Lung (tissue), 12 donors: ENCODE data around the gene TPRN. TPM values are rescaled to one million over a fixed set of nuclear protein-coding genes. Genes with fewer than 3 reads are reported as not detected.

ENCODE experiments used
- ATAC-seq: fragments of 200-7000 bp; cut with Tn5 transposase; one replicate; pipeline ENCODE4 v1.9.1; 2020; ENCODE audit warnings: moderate number of reproducible peaks; ENCODE audit not compliant: insufficient read depth, low FRiP score
- DNase-seq, 3 donors: peaks; one replicate each; pipeline ENCODE4 v3.0.0-alpha.2; 2013 to 2017
- H3K27ac ChIP-seq, 2 donors: one replicate each; pipeline ENCODE4 v1.5.1; 2013; ENCODE audit warnings: mild to moderate bottlenecking in 2 of 2, moderate library complexity in 2 of 2, control low read depth in 1 of 2, inconsistent platforms in 1 of 2, low read depth in 1 of 2, low read length in 1 of 2
- H3K27me3 ChIP-seq, 3 donors: one replicate each; pipeline ENCODE4 v1.5.1; 2013; ENCODE audit warnings: low read length in 2 of 3; ENCODE audit not compliant: control insufficient read depth in 3 of 3, insufficient read depth in 3 of 3
- H3K36me3 ChIP-seq, 4 donors: one replicate each; pipeline ENCODE4 v1.5.1; 2013; ENCODE audit warnings: low read length in 4 of 4, mild to moderate bottlenecking in 1 of 4, moderate library complexity in 1 of 4; ENCODE audit not compliant: control insufficient read depth in 4 of 4, insufficient read depth in 4 of 4
- H3K4me1 ChIP-seq, 5 donors: one replicate each; pipeline ENCODE4 v1.5.1; 2013; ENCODE audit warnings: low read length in 5 of 5, mild to moderate bottlenecking in 2 of 5, moderate library complexity in 1 of 5; ENCODE audit not compliant: control insufficient read depth in 5 of 5, insufficient read depth in 5 of 5
- H3K4me3 ChIP-seq: one replicate; pipeline ENCODE4 v1.5.1; 2013; ENCODE audit warnings: mild to moderate bottlenecking, control low read depth, moderate library complexity
- H3K9ac ChIP-seq, 2 donors: one replicate each; pipeline ENCODE4 v1.5.1; 2013; ENCODE audit warnings: low read length in 2 of 2, control low read depth in 1 of 2; ENCODE audit not compliant: insufficient read depth in 1 of 2
- H3K9me3 ChIP-seq, 4 donors: one replicate each; pipeline ENCODE4 v1.5.1; 2013; ENCODE audit warnings: low read length in 3 of 4, mild to moderate bottlenecking in 1 of 4, moderate library complexity in 1 of 4; ENCODE audit not compliant: control insufficient read depth in 4 of 4, insufficient read depth in 3 of 4
- CTCF ChIP-seq: IDR thresholded peaks from 2 replicates; pipeline ENCODE4 v1.5.1; 2012; ENCODE audit warnings: mild to moderate bottlenecking; ENCODE audit errors: control extremely low read depth, extremely low read depth
- WGBS, 2 donors: extraction: QIAGEN DNeasy Blood & Tissue Kit; methylation state at CpG; one replicate each; pipeline ENCODE4 v1.1.7; 2013; 5-methylcytosine and 5-hydroxymethylcytosine counted together
- polyA plus RNA-seq, 2 donors: library from polyadenylated mRNA; stranded (reverse); fragments of 200-250 nt; gene quantifications; one replicate each; pipeline ENCODE4 v1.2.1, GENCODE V29; 2013
- total RNA-seq, 2 donors: library from RNA; depleted of rRNA in 1 of 2; stranded (reverse); fragments of >200 nt in 1 of 2; gene quantifications; one replicate each; pipeline ENCODE4 v1.2.1, GENCODE V29; 2014 to 2021
- donor health status: control.
- donor health status: control.
- donor health status: Bipolar disorder and iron deficiency.
- donor health status: healthy.
- donor health status: DM: yes; HTN: yes; CAD: no.

The TPRN gene
- total and polyA plus RNA-seq, 4 donors: 8.9 to 30.6 (median 15.5) TPM

DNA sequence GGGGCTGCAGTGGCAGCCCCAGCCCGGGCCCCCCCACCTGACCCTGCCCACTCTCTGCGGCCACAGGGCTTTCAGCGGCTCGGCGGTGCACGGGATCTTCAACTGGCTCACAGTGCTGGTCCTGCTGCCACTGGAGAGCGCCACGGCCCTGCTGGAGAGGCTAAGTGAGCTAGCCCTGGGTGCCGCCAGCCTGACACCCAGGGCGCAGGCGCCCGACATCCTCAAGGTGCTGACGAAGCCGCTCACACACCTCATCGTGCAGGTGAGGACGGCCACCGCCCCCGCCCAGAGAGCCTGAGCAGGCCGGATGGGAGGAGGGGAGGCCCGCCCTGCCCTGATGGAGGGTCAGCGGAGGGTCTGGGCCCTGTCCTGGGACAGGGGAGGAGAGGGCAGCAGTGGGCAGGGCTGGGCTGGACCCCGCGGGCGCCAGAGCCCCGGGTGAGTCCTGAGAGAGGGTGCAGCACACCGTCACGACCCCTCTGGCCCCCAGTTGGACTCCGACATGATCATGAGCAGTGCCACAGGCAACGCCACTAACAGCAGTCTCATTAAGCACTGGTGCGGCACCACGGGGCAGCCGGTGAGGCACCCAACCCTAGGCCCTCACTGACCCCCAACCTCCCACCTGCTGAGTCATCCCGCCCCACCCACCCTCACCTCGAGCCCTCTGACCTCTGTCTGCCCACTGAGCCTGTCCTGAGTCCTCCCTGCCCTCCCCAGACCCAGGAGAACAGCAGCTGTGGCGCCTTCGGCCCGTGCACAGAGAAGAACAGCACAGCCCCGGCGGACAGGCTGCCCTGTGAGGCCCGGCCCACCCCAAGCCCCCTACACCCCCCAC, 32.8 kb upstream of the TPRN start:
- Histone ChIP-seq H3K9me3 (peaks cover 0 to 2% (median 0%) of the 10 kb centered on the region in 4 donors), H3K36me3 (no peaks in the 10 kb centered on the region), H3K27ac (no peak overlapping the region), H3K4me3 (no peak overlapping the region), H3K9ac (no peak overlapping the region), H3K4me1 (peaks cover 0 to 14% (median 4%) of the 10 kb centered on the region in 5 donors), H3K27me3 (peaks cover 0 to 6% (median 0%) of the 10 kb centered on the region in 3 donors)
- 79 to 87% methylated on average over 35 to 40 of the region's 40 CpGs for WGBS, 2 donors
- DNase-seq (no peak), ATAC-seq (no peak)
- no peak for TF ChIP-seq CTCF

- Histone ChIP-seq H3K36me3 (no peaks in the 10 kb centered on the region), H3K27me3 (peaks cover 0 to 6% (median 0%) of the 10 kb centered on the region in 3 donors), H3K4me3 (no peak overlapping the region), H3K27ac (no peak overlapping the region), H3K4me1 (peaks cover 0 to 14% (median 7%) of the 10 kb centered on the region in 5 donors), H3K9me3 (peaks cover 0 to 3% (median 0%) of the 10 kb centered on the region in 4 donors), H3K9ac (no peak overlapping the region)
- 69 to 81% methylated on average over 22 to 24 of the region's 24 CpGs for WGBS, 2 donors
- TF ChIP-seq CTCF: no peak
- ATAC-seq (no peak), DNase-seq (no peak)
Measured at GRCh38 chr9:137232510-137232909, 32.0 kb upstream of the TPRN start.

DNA sequence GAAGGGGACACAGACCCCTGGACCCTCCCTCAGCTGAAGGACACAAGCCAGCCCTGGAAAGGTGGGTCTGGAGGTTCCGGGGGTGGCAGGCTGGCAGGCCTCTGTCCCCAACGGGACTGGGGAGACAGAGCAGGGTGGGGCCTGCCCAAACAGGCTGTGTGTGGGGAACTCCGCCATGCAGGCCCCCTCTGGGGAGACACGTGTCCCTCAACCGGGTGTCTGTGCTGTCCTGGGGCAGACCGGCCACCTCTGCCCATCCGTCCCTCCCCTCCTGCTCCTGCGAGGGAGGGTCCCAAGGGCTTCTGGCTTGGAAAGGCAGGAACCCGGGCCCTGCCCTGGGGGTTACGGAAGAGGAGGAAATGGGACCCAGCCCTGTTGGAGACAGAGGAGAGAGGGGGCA, 31.6 kb upstream of the TPRN start:
- Histone ChIP-seq H3K4me3 (no peak overlapping the region), H3K4me1 (peaks cover 0 to 13% (median 7%) of the 10 kb centered on the region in 5 donors), H3K36me3 (no peaks in the 10 kb centered on the region), H3K27ac (no peak overlapping the region), H3K9me3 (peaks cover 0 to 3% (median 0%) of the 10 kb centered on the region in 4 donors), H3K27me3 (peaks cover 0 to 6% (median 0%) of the 10 kb centered on the region in 3 donors), H3K9ac (no peak overlapping the region)
- no peak for DNase-seq
- 69 to 85% methylated on average over 10 of the region's 10 CpGs for WGBS, 2 donors
- ATAC-seq: no peak
- no peak for TF ChIP-seq CTCF
